Measurements from ENCODE around the gene SORBS1.

SORBS1 gene

GRCh38 chr10:95421782-95422181 is 139.4 kb downstream of the SORBS1 start:
- DNase-seq (ENCODE audit: low read depth in 1 of 2, low spot score in 1 of 2) = no peak
- H3K27ac ChIP-seq (replicated peaks) = no peak overlapping the region
- no peak overlapping the region for H3K4me3 ChIP-seq (replicated peaks; ENCODE audit: insufficient read depth, low read length)
- TF ChIP-seq GABPA (IDR thresholded peaks at IDR 0.05; ENCODE audit: low read depth) (no peak), SPI1 (IDR thresholded peaks at IDR 0.05; ENCODE audit: borderline replicate concordance, low read depth) (no peak), POLR2AphosphoS5 (IDR thresholded peaks at IDR 0.05; ENCODE audit: low read depth) (no peak), REST (IDR thresholded peaks at IDR 0.05; ENCODE audit: insufficient replicate concordance, low read depth) (no peak), CTCF (IDR thresholded peaks at IDR 0.05; ENCODE audit: insufficient read depth, low read length) (no peak)
- peaks cover 6% of the 10 kb centered on the region for H3K27me3 ChIP-seq (ENCODE audit: insufficient read depth, poor library complexity, severe bottlenecking)

DNA sequence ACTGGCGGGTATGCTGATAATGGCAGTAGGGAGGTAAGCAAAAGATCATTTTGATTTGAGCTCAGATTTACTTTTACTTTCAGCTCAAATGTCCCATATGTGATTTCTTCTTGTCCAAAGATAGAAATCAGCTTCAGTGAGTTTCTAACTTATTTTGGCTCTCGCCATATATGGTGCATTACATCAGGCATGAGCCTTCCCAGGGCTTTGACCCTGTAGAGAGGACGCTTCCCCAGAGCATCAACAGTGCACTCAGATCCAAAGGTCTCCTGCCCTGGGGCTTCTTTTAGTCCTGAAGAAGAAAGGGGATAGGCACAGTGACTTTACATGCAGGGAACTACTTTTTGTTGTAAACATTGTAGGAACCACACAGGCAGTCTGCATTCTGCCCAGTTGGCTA is 141.8 kb downstream of the SORBS1 start:
- no peak for TF ChIP-seq GABPA (IDR thresholded peaks at IDR 0.05; ENCODE audit: low read depth)
- TF ChIP-seq SPI1 (IDR thresholded peaks at IDR 0.05; ENCODE audit: borderline replicate concordance, low read depth) = no peak
- no peak for TF ChIP-seq REST (IDR thresholded peaks at IDR 0.05; ENCODE audit: insufficient replicate concordance, low read depth)
- TF ChIP-seq CTCF (IDR thresholded peaks at IDR 0.05; ENCODE audit: insufficient read depth, low read length) = no peak
- no peak for TF ChIP-seq POLR2AphosphoS5 (IDR thresholded peaks at IDR 0.05; ENCODE audit: low read depth)
- peaks cover 3% of the 10 kb centered on the region for H3K27me3 ChIP-seq (ENCODE audit: insufficient read depth, poor library complexity, severe bottlenecking)

DNA sequence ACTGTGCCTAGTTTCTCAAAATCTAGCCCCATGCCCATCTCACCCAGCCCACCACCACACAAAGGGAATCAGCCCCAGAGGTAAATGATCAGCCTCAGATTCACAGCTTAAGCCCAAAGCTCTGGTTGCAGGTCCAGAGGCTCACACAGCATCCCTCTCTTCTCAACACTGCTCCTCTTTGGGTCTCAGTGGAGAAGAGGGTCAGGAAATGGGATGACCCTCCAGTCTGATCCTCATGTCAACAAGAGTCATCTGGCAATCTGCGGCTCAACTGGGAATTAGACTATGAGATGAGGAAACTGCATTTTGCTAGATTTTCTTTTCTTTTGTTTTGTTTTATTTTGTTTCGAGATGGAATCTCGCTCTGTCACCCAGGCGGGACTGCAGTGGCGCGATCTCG is 144.2 kb downstream of the SORBS1 start:
- H3K27ac ChIP-seq (replicated peaks) = no peak overlapping the region
- no peak overlapping the region for H3K4me3 ChIP-seq (replicated peaks; ENCODE audit: insufficient read depth, low read length)
- no peak for DNase-seq (ENCODE audit: low read depth in 1 of 2, low spot score in 1 of 2)
- no peaks in the 10 kb centered on the region for H3K27me3 ChIP-seq (ENCODE audit: insufficient read depth, poor library complexity, severe bottlenecking)
- TF ChIP-seq GABPA (IDR thresholded peaks at IDR 0.05; ENCODE audit: low read depth) (no peak), REST (IDR thresholded peaks at IDR 0.05; ENCODE audit: insufficient replicate concordance, low read depth) (no peak), POLR2AphosphoS5 (IDR thresholded peaks at IDR 0.05; ENCODE audit: low read depth) (no peak), CTCF (IDR thresholded peaks at IDR 0.05; ENCODE audit: insufficient read depth, low read length) (no peak), SPI1 (IDR thresholded peaks at IDR 0.05; ENCODE audit: borderline replicate concordance, low read depth) (no peak)

More for the DNA sequence above, 141.8 kb downstream of the SORBS1 start:
- H3K4me3 ChIP-seq (replicated peaks; ENCODE audit: insufficient read depth, low read length) = no peak overlapping the region
- no peak overlapping the region for H3K27ac ChIP-seq (replicated peaks)
- DNase-seq (ENCODE audit: low read depth in 1 of 2, low spot score in 1 of 2) = no peak
